NB4 (cell line): ENCODE data around the gene FAM107B.

Experiments
- DNase-seq: peaks from one replicate; pipeline ENCODE4 v3.0.0; 2010; ENCODE audit warnings: low read depth
- H3K4me3 ChIP-seq: one replicate; pipeline ENCODE4 v1.5.1; 2011; ENCODE audit warnings: mild to moderate bottlenecking, low read depth, low read length, moderate library complexity
- MAX ChIP-seq: IDR thresholded peaks from 2 replicates; pipeline ENCODE4 v1.6.1; 2011; ENCODE audit warnings: low read depth, low read length
- MYC ChIP-seq: IDR thresholded peaks from 2 replicates; pipeline ENCODE4 v1.6.1; 2011; ENCODE audit warnings: low read depth, low read length
- POLR2A ChIP-seq: IDR thresholded peaks from 2 replicates; pipeline ENCODE4 v1.6.1; 2011; ENCODE audit warnings: mild to moderate bottlenecking; ENCODE audit not compliant: insufficient read length; ENCODE audit errors: extremely low read depth
- TF ChIP-seq, protein P1 (sequence below): IDR thresholded peaks from one replicate; pipeline ENCODE4 v1.5.1; 2012; ENCODE audit warnings: low read depth, low read length

FAM107B gene

DNA sequence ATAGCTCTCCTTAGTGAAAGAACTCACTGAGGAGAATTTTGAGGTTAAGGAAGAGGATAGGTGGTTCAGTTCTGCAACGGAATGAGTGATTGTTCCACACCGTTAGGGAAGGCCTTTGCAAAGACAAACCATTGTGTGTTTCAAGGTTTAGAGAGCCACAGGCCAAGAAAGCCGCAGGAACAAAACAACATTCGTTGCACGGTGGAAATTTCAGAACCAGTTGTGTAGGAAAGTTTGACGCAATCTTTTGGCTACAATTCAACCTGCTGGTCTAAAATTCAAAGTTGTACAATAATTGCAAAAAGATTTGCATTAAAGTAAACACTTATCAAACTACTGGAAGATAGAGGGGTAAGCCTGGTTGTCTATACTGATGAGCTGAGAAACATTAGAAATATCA is 91.4 kb downstream of the FAM107B start:
- no peak overlapping the region for H3K4me3 ChIP-seq
- no peak for DNase-seq
- TF ChIP-seq, protein P1, sequence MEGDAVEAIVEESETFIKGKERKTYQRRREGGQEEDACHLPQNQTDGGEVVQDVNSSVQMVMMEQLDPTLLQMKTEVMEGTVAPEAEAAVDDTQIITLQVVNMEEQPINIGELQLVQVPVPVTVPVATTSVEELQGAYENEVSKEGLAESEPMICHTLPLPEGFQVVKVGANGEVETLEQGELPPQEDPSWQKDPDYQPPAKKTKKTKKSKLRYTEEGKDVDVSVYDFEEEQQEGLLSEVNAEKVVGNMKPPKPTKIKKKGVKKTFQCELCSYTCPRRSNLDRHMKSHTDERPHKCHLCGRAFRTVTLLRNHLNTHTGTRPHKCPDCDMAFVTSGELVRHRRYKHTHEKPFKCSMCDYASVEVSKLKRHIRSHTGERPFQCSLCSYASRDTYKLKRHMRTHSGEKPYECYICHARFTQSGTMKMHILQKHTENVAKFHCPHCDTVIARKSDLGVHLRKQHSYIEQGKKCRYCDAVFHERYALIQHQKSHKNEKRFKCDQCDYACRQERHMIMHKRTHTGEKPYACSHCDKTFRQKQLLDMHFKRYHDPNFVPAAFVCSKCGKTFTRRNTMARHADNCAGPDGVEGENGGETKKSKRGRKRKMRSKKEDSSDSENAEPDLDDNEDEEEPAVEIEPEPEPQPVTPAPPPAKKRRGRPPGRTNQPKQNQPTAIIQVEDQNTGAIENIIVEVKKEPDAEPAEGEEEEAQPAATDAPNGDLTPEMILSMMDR = no peak
- TF ChIP-seq MYC = no peak

- no peak overlapping the region for H3K4me3 ChIP-seq
- TF ChIP-seq POLR2A (no peak), MYC (no peak)
- DNase-seq = no peak
Observed at GRCh38 chr10:14681802-14682201, 92.9 kb downstream of the FAM107B start.

GRCh38 chr10:14681305-14681704 is 93.4 kb downstream of the FAM107B start:
- no peak for TF ChIP-seq MAX
- TF ChIP-seq, protein P1 = no peak
- TF ChIP-seq POLR2A = no peak
- TF ChIP-seq MYC = no peak
- no peak overlapping the region for H3K4me3 ChIP-seq
- DNase-seq = no peak

- DNase-seq = no peak
- no peak overlapping the region for H3K4me3 ChIP-seq
- no peak for TF ChIP-seq POLR2A
- no peak for TF ChIP-seq MYC
- TF ChIP-seq, protein P1 = no peak
- no peak for TF ChIP-seq MAX
Observed at GRCh38 chr10:14678637-14679036, 96.1 kb downstream of the FAM107B start.

- H3K4me3 ChIP-seq = no peak overlapping the region
- no peak for TF ChIP-seq POLR2A
- TF ChIP-seq, protein P1 = no peak
- no peak for TF ChIP-seq MYC
- TF ChIP-seq MAX = no peak
- DNase-seq = no peak
Observed at GRCh38 chr10:14676732-14677131, 98.0 kb downstream of the FAM107B start.

- no peak overlapping the region for H3K4me3 ChIP-seq
- TF ChIP-seq MAX (no peak), POLR2A (no peak), MYC (no peak)
- TF ChIP-seq, protein P1 = no peak
- no peak for DNase-seq
Observed at GRCh38 chr10:14674376-14675050, 100.2 kb downstream of the FAM107B start.
